Esophagus muscularis mucosa (tissue), 4 donors: ENCODE results near the gene SCAANT1. TPM values are rescaled to one million over a fixed set of nuclear protein-coding genes. Genes with fewer than 3 reads are reported as not detected.

Experiments used
- DNase-seq: peaks from one replicate; pipeline ENCODE4 v3.0.0-alpha.2; 2017; ENCODE audit errors: extremely low spot score
- H3K27ac ChIP-seq, 4 donors: fragments of 200-600 bp; sonication (generic); replicated peaks in 1 of 4; 1 replicate in 3 of 4; 2 replicates in 1 of 4; pipeline ENCODE4 v1.5.1; 2016 to 2019; ENCODE audit warnings: mild to moderate bottlenecking in 1 of 4
- H3K27me3 ChIP-seq, 4 donors: fragments of 200-600 bp; sonication (generic); one replicate each; pipeline versions ENCODE4 v1.5.1 to v1.6.0; 2016 to 2019
- H3K36me3 ChIP-seq, 4 donors: fragments of 200-600 bp; sonication (generic); one replicate each; pipeline ENCODE4 v1.5.1; 2016 to 2019
- H3K4me1 ChIP-seq, 4 donors: fragments of 200-600 bp; sonication (generic); one replicate each; pipeline ENCODE4 v1.5.1; 2016 to 2019
- H3K4me3 ChIP-seq, 4 donors: fragments of 200-600 bp; sonication (generic); 1 replicate in 2 of 4; 2 replicates in 2 of 4; pipeline ENCODE4 v1.5.1; 2016 to 2019; ENCODE audit warnings: mild to moderate bottlenecking in 4 of 4, moderate library complexity in 1 of 4
- H3K9me3 ChIP-seq, 4 donors: fragments of 200-600 bp; sonication (generic); 1 replicate in 3 of 4; 2 replicates in 1 of 4; pipeline ENCODE4 v1.5.1; 2016 to 2019
- EP300 ChIP-seq: sonication (generic); formaldehyde crosslinking; IDR thresholded peaks from one replicate; pipeline ENCODE4 v1.6.1; 2017; ENCODE audit warnings: antibody characterized with exemption
- POLR2A ChIP-seq: fragments of 450-650 bp; IDR thresholded peaks from one replicate; pipeline ENCODE4 v1.6.1; 2017; ENCODE audit warnings: antibody characterized with exemption, moderate library complexity, mild to moderate bottlenecking, low read depth
- POLR2AphosphoS5 ChIP-seq, 2 donors: sonication (generic); formaldehyde crosslinking; IDR thresholded peaks; one replicate each; pipeline ENCODE4 v1.6.1; 2017; ENCODE audit warnings: antibody characterized with exemption in 2 of 2
- WGBS: methylation state at CpG from one replicate; pipeline ENCODE4 v1.1.5; 2018; 5-methylcytosine and 5-hydroxymethylcytosine counted together
- intact Hi-C: fragments of 100-400 bp; cut with DNase I; formaldehyde crosslinking; loops from one replicate; pipeline ENCODE4 v1.15.1; 2023
- total RNA-seq, 4 donors: library from RNA; depleted of rRNA; stranded (reverse); fragments of >200 nt; gene quantifications; one replicate each; pipeline versions ENCODE4 v1.1.0 to v1.2.1, GENCODE V29; 2016
- TF ChIP-seq, protein P1 (sequence below), 3 experiments: fragments of 200-600 bp in 2 of 3; fragments of 450-650 bp in 1 of 3; sonication (generic) in 2 of 3; IDR thresholded peaks; one replicate each; pipeline ENCODE4 v1.5.1; 2017 to 2019; ENCODE audit warnings: antibody characterized with exemption in 3 of 3, mild to moderate bottlenecking in 2 of 3, moderate library complexity in 1 of 3

The SCAANT1 gene
- total RNA-seq, 4 donors from 2014 or later: not detected

DNA sequence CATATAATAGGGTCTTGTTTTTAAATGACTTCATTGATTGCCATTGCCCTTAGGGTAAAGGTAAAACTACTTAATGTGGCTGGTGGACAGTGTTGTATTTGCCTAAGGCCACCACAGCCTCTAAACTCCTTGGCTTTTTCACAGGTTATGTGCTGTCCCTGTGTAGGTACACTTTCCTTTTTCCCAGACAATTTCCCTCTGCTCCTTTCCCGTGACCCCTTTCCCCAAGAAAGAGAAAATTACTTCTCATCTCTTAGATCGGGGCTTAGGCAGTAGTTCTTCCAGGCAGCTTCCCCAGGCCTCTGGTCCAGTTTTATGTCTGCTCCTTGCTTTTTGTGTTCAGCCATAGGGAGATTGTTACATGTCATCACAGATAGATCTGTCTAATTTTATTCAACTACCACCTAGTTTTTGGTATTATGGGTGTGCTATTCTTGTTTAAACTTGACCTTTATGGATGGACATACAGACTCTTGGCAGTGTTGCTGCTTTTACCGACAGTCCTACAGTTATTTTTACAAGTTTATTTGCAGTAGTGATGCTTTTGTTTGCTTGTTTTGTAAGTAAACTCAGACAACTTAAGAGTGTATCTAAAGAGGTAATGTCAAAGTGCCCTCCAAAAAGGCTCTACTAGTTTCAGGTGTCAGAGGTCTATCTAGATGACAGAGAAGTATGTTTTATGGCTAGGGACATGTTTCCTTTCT is 20.5 kb upstream of the SCAANT1 start:
- no peak for DNase-seq
- no peak for TF ChIP-seq EP300
- TF ChIP-seq POLR2A: no peak
- TF ChIP-seq POLR2AphosphoS5 (IDR thresholded peaks at IDR 0.05): no peak
- TF ChIP-seq, protein P1, sequence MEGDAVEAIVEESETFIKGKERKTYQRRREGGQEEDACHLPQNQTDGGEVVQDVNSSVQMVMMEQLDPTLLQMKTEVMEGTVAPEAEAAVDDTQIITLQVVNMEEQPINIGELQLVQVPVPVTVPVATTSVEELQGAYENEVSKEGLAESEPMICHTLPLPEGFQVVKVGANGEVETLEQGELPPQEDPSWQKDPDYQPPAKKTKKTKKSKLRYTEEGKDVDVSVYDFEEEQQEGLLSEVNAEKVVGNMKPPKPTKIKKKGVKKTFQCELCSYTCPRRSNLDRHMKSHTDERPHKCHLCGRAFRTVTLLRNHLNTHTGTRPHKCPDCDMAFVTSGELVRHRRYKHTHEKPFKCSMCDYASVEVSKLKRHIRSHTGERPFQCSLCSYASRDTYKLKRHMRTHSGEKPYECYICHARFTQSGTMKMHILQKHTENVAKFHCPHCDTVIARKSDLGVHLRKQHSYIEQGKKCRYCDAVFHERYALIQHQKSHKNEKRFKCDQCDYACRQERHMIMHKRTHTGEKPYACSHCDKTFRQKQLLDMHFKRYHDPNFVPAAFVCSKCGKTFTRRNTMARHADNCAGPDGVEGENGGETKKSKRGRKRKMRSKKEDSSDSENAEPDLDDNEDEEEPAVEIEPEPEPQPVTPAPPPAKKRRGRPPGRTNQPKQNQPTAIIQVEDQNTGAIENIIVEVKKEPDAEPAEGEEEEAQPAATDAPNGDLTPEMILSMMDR (IDR thresholded peaks at IDR 0.05): no peak
- Histone ChIP-seq H3K36me3 (no peaks in the 10 kb centered on the region), H3K4me3 (no peak overlapping the region), H3K27ac (peak overlapping the region in 1 of 4 donors; percentile 2), H3K4me1 (peaks cover 31 to 72% (median 51%) of the 10 kb centered on the region in 4 donors), H3K27me3 (no peaks in the 10 kb centered on the region), H3K9me3 (no peaks in the 10 kb centered on the region)
- intact Hi-C loops: no loop called here
- WGBS: 68% methylated on average over 3 of the region's 3 CpGs

DNA sequence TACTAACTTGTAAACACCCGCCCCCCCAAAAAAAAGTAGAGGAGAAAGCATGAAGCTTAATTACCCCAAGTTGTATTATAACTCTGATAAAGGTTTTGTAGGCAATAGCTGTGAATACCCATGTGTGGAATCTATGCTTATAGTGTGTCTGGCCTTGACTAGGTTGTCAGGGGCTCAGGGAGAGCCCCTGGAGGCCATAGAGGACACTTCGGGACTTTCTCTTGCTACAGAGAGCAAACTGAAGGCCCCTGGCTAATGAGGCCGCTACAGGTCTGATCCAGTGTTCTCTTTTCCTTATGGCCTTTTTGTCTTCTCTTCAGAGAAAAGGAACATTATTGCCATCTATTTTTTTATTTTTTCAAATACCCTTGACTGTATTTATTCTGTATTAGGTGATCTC is 19.1 kb upstream of the SCAANT1 start:
- 96% methylated on average over 3 of the region's 3 CpGs for WGBS
- no peak overlapping the region for H3K27ac ChIP-seq

DNA sequence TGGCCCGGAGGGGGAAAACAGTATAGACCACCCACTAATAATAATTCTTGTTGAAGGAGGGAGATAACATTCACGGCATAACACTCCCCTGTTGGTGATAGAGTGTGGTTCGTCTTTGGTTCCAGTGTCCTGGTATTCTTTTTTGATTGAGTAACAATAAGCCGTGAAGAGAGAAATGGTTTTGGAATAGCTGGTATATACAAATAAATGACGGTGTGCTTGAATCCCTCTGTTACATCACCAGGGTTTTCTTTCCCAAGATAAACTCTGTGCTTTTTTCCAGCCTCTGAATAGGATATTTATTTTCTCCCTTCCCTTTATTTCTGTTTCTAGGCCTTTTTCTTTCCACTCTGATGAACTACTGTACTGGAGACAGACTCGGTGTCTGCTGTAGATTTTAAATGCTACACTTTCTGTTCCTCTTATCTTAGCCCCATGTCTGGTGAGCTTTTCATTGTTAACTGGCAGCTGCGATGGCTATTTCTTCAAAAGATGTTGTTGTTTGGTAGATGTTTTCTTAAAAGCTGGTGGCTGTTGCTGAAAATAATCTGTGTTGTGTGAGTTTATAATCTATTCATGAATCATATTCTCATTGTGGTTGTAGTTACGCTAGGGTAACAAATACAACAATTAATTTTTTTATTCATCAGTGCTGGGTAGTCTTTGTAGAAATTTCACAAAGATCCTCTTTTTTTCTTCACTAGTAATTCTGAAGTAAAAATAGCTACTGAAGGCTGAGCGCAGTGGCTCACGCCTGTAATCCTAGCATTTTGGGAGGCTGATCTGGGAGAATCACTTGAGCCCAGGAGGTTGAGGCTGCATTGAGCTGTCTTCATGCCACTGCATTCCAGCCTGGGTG is 15.5 kb upstream of the SCAANT1 start:
- H3K36me3 ChIP-seq: peaks cover 0 to 25% (median 13%) of the 10 kb centered on the region in 4 donors
- H3K27ac ChIP-seq: peak overlapping the region; percentile 18 to 54 (median 44)
- WGBS: 48% methylated on average over 10 of the region's 10 CpGs
- H3K27me3 ChIP-seq: no peaks in the 10 kb centered on the region
- intact Hi-C loops: no loop called here
- DNase-seq: no peak
- peaks cover 15 to 55% (median 32%) of the 10 kb centered on the region in 4 donors for H3K4me1 ChIP-seq
- no peak overlapping the region for H3K4me3 ChIP-seq
- TF ChIP-seq POLR2A (no peak), POLR2AphosphoS5 (IDR thresholded peaks at IDR 0.05) (no peak), EP300 (no peak)
- TF ChIP-seq, protein P1 (IDR thresholded peaks at IDR 0.05): no peak
- no peaks in the 10 kb centered on the region for H3K9me3 ChIP-seq

More for the DNA sequence above, 19.1 kb upstream of the SCAANT1 start:
- peaks cover 0 to 9% (median 4%) of the 10 kb centered on the region in 4 donors for H3K36me3 ChIP-seq
- H3K4me3 ChIP-seq: no peak overlapping the region
- TF ChIP-seq, protein P1 (IDR thresholded peaks at IDR 0.05): no peak
- TF ChIP-seq EP300 (no peak), POLR2A (no peak), POLR2AphosphoS5 (IDR thresholded peaks at IDR 0.05) (no peak)
- intact Hi-C loops: no loop called here
- no peaks in the 10 kb centered on the region for H3K9me3 ChIP-seq
- H3K27me3 ChIP-seq: no peaks in the 10 kb centered on the region
- H3K4me1 ChIP-seq: peaks cover 31 to 73% (median 54%) of the 10 kb centered on the region in 4 donors
- no peak for DNase-seq

DNA sequence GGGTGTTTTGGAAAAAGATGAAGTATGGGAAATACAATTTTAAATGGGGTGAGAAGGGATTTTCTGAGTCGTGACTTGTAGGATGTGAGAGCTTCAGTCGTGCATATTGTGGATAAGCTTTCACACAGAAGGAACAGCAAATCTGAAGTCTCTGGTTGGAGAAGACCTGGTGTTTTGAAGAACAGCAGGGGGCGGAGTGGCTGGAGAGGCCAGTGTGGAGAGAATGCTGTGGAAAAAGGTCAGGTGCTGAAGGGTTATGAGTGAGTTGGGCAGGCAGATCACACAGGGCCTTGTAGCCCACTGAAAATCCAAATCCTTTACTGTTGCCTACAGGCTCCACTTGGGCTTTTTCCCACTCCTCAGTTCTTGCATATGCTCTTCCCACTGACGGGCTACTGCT is 14.1 kb upstream of the SCAANT1 start:
- Histone ChIP-seq H3K4me1 (peaks cover 5 to 55% (median 20%) of the 10 kb centered on the region in 4 donors), H3K27ac (no peak overlapping the region), H3K9me3 (no peaks in the 10 kb centered on the region), H3K27me3 (no peaks in the 10 kb centered on the region), H3K4me3 (no peak overlapping the region), H3K36me3 (peaks cover 0 to 34% (median 18%) of the 10 kb centered on the region in 4 donors)
- 95% methylated on average over 4 of the region's 4 CpGs for WGBS
- intact Hi-C loops: no loop called here
- DNase-seq: no peak
- TF ChIP-seq POLR2A: no peak
- no peak for TF ChIP-seq POLR2AphosphoS5 (IDR thresholded peaks at IDR 0.05)
- TF ChIP-seq EP300: no peak

DNA sequence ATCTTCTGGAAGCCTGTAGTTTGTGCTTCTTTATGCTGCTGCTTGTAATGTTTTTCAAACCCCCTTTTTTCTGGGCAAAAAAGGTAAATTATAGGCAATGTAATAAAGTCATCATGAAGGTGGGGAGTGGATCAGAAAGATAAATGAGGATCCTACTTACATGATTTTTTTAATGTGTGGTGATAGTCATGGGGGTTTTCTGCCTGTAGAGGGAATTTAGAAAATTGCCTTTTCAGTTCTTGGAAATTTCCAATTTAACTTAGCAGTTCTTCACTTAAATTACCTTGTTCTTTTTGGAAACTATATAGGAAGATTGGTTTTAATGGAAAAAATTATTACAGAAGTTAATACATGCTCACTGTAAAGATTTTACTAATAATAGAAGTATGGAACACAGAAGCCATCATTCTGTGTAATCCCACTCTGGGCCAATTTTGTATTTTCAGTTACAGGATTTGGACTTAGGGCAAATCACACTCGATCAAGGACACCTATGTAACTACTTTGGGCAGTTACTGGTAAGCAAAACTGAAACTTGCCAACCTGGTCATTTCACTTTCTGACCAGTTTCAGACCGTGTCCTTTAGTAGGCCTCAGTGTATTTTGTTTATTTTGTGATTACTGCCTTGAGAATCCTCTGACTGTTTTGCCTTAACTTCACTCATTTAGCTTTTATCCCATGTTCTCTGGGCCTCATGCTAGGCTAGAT is 10.5 kb upstream of the SCAANT1 start:
- no peak for DNase-seq
- Histone ChIP-seq H3K27me3 (no peaks in the 10 kb centered on the region), H3K4me3 (no peak overlapping the region), H3K36me3 (peaks cover 0 to 56% (median 28%) of the 10 kb centered on the region in 4 donors), H3K9me3 (no peaks in the 10 kb centered on the region), H3K4me1 (peaks cover 0 to 45% (median 29%) of the 10 kb centered on the region in 4 donors), H3K27ac (no peak overlapping the region)
- TF ChIP-seq POLR2A (no peak), EP300 (no peak), POLR2AphosphoS5 (IDR thresholded peaks at IDR 0.05) (no peak)
- TF ChIP-seq, protein P1 (IDR thresholded peaks at IDR 0.05): no peak
- 86% methylated on average over 2 of the region's 2 CpGs for WGBS
- intact Hi-C loops: loop anchor here (5.0 kb wide), 1 partner anchor 35 kb away; no protein-coding TSS in a partner anchor
